NCI-H1417 (cell line): Measurements from ENCODE around the gene IRF9.

Source experiments
- DNase-seq, 3 experiments: peaks; one replicate each; lab custom pipeline; 2025; lab: John Stamatoyannopoulos, UW

The IRF9 gene

GRCh38 chr14:24132061-24132685 is 28.9 kb upstream of the IRF9 start:
- DNase-seq: peak in 2 of 3 experiments; percentile 26 to 48

- DNase-seq: no peak
These were observed 28.1 kb upstream of the IRF9 start for GRCh38 chr14:24132976-24133375.

- no peak for DNase-seq
These were observed 27.3 kb upstream of the IRF9 start for GRCh38 chr14:24133735-24134134.

GRCh38 chr14:24135584-24135833 is 25.6 kb upstream of the IRF9 start:
- DNase-seq: no peak

GRCh38 chr14:24135834-24136683 is 25.0 kb upstream of the IRF9 start, which contains the start of gene PSME1:
Gene PSME1, plus strand, starts transcription at chr14:24136194. Its CDS starts 69 bp downstream, at chr14:24136263.
- peak; percentile 95 to 96 (median 96) for DNase-seq

- DNase-seq: peak in 2 of 3 experiments; percentile 49 to 56
These were observed 24.2 kb upstream of the IRF9 start for GRCh38 chr14:24136684-24137528.

GRCh38 chr14:24137529-24138395 is 23.3 kb upstream of the IRF9 start:
- no peak for DNase-seq

- no peak for DNase-seq
These were observed 22.4 kb upstream of the IRF9 start for GRCh38 chr14:24138396-24139271.

GRCh38 chr14:24139272-24139934 is 21.7 kb upstream of the IRF9 start:
- peak in 1 of 3 experiments; percentile 39 for DNase-seq

GRCh38 chr14:24141097-24141880 is 19.8 kb upstream of the IRF9 start, which contains the start of gene EMC9:
Gene EMC9, minus strand, starts transcription at chr14:24141591. Its CDS starts 287 bp downstream, at chr14:24141304.
- peak; percentile 100 for DNase-seq

GRCh38 chr14:24143511-24143910 is 17.6 kb upstream of the IRF9 start:
- DNase-seq: no peak

- no peak for DNase-seq
These were observed 16.6 kb upstream of the IRF9 start for GRCh38 chr14:24144451-24144850.

- DNase-seq: no peak
These were observed 15.8 kb upstream of the IRF9 start for GRCh38 chr14:24145219-24145618.

- DNase-seq: no peak
These were observed 15.2 kb upstream of the IRF9 start for GRCh38 chr14:24145690-24146452.

- peak; percentile 96 to 99 (median 97) for DNase-seq
These were observed 14.6 kb upstream of the IRF9 start, which contains the start of gene PSME2 for GRCh38 chr14:24146453-24146977. Gene PSME2, minus strand, starts transcription at chr14:24146610. Its CDS starts 29 bp downstream, at chr14:24146581.

- DNase-seq: peak; percentile 99
These were observed 13.9 kb upstream of the IRF9 start, which contains the start of gene RNF31 for GRCh38 chr14:24146978-24147760. Gene RNF31, plus strand, starts transcription at chr14:24147498. Its CDS starts 201 bp downstream, at chr14:24147699.
